ENCODE data around the gene RUSF1.
"Not testable (repeated sequence)": the region's sequence is repeated elsewhere in the genome, so short reads cannot be mapped to it uniquely, and the experiment has no call there.

Gene RUSF1

DNA sequence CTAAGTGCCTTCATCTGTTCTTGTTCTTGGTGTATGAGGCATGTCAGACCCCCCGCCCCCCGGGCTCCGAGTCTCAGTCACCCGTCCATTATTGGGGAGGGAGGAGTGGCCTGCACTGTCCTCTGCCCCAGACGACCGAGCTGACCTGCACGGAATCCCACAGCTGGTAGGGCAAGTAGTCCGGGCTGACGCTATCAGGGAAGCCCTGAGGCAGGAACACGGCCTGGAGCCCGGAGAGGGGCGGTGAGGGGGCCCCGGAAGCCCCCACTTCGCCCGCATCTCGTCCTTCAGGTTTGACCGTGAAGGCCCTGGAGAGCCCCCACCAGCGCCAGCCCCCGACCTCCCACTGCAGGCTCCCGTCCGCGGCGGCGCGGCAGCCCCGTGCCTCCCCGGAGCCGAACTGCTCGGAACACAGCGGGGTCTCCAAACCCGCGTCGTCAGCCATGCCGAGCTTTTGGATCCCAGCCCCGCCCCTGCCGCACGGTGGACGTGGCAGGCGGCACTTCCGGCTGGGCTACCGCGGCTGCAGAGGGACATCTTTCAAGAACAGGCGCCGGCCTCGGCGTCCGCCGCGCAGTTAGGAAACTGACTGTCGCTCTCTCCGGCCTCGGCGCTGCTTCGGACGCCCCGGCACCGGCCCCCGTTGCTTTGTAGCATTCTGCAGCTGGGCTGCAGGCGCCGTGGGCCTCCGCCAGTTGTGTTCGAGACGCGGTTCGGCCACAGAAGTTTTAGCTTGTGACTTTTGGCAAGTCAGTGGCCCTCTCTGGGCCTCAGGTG, at the start of gene RUSF1:
TSS of gene RUSF1 (minus strand) at position 463 of the 777 bp plus-strand sequence. CDS start at position 445, 18 bp downstream.
- peak; percentile 87 for DNase-seq

DNA sequence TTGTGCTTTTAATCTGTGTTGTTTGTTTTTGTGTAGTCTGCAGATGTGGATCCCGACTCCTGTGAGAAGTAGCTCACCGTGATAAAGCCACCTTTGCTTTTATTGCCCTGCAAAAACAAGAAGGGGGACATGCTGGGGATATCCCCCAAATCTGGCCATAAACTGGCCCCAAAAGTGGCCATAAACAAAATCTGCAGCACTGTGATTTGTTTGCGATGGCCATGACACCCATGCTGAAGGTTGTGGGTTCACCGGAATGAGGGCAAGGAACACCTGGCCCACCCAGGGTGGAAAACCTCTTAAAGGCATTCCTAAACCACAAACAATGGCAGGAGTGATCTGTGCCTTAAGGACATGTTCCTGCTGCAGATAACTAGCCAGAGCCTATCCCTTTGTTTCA, 34.6 kb upstream of the RUSF1 start:
- DNase-seq = no peak

DNA sequence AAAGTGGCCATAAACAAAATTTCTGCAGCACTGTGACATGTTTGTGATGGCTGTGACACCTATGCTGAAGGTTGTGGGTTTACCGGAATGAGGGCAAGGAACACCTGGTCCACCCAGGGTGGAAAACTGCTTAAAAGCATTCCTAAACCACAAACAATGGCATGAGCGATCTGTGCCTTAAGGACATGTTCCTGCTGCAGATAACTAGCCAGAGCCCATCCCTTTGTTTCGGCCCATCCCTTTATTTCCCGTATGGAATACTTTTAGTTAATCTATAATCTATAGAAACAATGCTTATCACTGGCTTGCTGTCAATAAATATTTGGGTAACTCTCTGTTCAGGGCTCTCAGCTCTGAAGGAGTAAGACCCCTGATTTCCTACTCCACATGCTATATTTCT, 31.6 kb upstream of the RUSF1 start:
- DNase-seq = not testable (repeated sequence)

GRCh38 chr16:31538243-31538598, 30.0 kb upstream of the RUSF1 start:
- not testable (repeated sequence) for DNase-seq

DNA sequence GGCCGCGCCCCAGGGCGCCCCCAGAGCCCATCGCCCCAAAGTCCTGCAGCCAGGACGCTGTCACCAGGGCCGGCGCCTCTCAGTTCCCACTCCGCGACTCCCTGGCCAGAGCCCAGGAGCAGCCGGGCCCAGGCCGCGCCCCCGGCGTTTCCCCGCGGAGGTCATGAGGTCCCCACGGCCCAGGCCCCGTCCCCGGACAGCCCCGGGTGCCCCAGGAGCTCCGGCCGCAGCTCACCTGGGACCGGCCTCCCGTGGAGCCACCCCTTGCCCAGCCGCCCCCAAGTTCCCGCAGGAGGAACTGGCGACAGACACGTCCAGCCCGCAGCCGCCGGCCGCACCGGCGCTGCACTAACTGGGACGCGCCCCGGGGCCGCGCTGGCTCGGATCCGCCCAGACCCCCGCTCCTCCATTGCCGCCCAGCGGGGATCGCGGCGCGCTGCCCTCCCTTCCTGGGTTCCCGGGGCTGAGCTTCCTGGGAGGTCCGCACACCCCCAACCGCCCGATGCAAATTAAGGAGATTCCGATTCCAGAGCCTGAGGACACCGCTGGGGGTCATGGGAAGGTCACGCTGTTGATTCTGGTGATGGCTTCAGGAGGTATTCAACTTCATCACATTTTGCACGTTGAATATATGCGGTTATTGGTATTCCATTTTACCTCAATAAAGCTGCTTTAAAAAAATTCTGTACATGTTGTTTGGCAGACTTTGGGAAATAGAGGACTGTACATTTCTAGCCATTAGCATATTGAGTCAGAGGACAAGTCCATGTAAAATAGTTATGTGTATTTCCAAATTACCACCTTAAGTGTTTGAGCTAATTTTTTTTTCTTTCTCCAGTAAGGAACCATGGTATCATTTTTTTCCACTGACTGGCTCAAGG, 29.4 kb upstream of the RUSF1 start:
- no peak for DNase-seq

DNA sequence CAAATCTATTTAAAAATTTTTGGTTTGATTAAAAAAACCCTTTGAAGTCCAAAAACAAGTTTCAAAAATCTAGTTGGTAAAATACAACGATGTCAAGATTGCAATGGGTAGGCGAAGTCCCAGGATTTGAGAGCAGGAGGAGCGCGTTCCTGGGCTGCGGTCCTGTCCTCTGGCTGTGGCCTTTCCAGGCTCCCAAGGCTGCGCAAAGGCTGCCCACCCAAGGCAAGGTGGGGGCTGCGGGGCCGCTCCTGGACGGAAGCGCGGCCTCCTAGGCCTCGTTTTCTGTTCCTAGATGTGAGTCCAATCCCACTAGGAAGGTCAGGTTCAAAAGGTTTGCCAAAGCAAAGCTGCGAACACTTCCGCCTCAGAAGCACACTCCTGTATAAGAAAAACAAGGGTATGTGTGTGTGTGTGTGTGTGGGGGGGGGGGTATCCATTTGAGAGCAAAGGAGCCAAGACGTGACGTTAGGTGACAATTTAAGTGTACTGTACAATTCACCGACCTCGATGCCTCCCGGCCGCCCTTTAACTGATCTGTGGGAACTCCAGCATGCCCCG, 28.7 kb upstream of the RUSF1 start:
- DNase-seq = no peak

DNA sequence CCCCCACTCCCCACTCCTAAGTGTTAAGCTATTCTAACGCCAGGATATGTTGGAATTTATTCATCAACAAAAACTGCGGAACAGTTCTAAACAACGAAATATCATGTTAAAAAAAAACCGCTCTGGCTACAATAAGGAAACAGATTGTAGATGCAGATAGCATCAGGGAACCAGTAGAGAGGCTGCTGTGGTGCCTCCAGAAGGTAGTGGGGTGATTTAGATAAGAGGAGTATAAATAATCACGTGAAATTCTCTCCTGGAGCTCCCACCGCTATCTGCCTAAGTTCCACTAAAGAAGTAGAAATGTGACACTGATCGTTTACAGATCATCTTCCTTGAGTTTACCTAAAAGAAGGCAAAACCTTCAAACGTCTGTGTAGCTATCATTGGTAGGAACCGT, 27.5 kb upstream of the RUSF1 start:
- DNase-seq = no peak

- DNase-seq = no peak
Measured at GRCh38 chr16:31532896-31533295, 24.7 kb upstream of the RUSF1 start.

DNA sequence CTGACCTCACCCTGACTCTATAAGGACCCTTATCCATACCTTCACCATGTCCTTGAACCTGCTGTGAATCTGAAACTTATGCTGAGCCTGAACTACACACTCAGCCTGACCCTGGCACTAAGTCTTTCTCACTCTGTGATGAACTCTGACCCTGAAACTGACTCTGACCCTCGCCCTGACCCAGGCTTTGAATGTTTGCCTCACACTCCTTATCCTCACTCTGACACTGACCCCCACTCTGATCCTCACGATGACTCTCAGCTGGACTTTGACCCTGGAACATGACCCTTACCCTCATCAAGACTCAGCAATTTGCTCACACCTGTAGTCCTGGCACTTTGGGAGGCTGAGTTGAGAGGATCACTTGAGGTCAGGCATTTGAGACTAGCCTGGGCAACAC, 23.9 kb upstream of the RUSF1 start:
- no peak for DNase-seq

DNA sequence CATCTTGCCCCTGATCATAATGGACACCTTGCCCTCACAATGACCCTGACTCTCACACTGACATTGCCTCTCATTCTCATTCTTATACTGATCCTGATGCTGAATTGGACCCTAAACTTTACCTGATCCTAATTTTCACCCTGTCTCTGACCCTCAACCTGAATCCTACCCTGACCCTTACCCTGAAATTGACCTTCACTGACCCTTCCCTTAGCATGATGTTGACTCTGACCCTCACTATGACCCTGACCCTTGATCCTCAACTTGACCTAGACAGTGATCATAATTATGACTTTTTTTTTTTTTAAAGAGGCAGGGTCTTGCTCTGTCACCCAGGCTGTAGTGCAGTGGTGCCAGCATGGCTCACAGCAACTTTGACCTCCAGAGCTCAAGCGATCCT, 22.9 kb upstream of the RUSF1 start:
- no peak for DNase-seq

DNA sequence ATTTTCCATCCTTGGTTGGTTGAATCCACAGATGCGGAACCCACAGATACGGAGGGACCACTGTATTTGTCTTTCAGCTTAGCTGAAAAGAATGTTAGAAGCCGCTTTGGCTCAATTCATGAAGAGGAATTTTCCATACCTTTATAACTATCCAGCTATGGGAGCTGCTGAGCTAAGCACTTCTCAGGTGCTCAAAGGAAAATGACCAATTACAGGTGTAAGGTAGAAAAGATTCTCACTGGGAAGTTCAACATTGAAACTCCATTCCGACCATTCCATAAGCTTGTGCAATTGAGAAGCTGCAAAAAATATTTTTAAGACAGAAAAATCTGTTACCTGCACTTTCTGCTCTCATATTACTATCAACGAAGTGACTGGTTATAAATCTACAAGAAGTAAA, 22.2 kb upstream of the RUSF1 start:
- no peak for DNase-seq

DNA sequence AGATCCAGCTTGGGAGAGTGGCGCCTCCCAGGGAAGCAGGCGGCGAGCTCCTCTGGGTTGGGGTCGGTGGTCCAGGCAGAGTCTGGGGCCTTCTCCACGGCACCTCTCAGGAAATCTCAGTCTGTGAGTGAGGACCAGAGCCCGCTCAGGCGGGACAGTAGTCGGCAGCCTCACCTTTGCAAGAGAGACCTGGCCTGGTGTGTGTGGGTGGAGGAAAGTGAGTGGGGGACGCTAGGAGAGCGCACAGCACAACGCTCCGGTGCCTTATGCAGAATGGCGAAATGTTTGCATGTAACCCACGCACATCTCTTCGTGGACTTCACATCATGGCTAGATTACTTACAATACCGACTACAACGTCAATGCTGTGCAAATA, 21.7 kb upstream of the RUSF1 start:
- no peak for DNase-seq

DNA sequence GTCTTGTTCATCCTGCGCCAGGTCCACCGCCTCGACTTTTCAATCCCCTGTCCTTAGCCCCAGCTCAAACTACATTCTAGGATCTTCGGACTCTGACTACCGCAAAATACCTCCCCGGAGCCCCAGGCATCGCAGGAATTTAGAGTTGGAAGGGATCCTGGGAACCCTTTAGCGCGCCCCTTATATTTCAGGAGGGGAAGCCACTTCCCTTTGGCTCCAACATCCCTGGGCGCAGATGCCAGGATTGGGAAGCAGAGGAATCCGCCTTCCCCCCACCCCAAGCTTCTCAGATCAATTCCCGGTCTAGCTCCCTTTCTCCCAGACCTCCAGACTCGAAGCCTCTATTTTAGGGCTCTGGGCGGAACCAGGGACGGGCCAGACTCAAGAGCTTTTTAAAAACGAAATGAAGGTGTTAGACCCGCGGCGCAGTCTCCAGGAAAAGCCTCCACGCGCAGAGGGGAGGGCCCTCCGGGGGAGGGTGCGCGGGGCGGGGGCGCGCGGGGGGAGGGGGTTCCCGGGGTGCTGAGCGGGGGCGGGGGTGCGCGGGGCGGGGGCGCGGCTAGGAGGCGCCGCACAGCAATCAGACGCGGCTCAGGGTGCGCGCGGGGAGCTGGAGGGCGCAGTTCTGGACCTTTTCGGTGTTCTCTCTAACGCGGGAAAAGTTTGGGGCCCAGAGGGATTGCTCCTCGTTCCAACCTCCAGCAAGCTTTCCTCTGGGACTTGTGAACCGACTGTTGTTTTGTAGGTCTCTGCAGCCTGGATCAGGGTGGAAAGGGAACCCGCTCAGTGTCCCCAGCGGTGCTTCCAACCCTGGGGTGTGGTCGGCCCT, 21.1 kb upstream of the RUSF1 start:
- peak; percentile 24 for DNase-seq

DNA sequence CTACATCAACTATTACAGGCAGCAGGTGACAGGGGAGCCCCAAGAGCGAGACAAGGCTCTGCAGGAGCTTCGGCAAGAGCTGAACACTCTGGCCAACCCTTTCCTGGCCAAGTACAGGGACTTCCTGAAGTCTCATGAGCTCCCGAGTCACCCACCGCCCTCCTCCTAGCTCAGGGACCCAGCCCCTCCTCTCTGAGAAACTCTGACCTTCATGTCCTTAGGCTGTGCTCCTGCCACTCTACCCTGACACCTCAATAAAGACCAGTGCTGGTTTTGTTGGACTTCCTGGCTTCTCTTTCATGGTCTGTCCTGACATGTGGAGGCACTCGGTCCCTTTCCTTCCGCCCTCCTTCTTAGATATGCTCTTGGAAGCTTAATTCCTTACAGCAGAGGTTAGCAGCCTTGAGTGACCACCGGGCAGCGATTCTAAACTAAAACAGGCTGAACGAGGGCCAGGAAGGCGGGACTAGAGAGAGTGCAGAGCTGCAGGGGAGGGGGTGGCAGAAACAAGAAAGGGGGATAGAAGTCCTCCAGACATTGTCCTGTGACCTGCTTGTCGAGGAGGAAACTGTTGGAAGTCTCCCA, 20.4 kb upstream of the RUSF1 start:
- DNase-seq = no peak

DNA sequence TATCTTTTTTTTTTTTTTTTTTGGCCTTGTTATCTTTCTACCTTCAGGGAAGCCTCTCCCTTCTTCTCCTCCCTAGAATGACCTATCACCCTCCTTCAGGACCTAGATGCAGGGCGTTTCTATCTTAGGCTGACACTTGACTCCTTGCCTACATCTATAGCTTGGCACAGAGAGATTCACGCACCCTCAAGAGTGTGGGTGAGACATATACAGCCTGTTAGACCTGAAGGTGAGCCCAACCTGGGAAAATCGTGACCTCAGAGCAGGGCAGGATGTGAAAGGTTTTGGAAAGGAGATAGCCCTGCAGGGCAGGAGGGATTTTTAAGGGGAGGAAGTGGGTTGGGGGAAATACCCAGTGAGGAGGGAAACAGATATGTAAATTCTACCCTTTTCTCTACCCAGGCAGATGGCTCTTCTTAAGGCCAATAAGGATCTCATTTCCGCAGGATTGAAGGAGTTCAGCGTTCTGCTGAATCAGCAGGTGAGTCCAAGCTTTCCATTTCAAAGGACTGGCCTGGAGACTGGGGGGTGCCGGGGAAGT, 19.6 kb upstream of the RUSF1 start, which contains the start of gene AHSP:
TSS of gene AHSP (plus strand) at position 167 of the 541 bp plus-strand sequence. CDS start at position 407, 240 bp downstream.
- DNase-seq = no peak

- DNase-seq = no peak
Measured at GRCh38 chr16:31525113-31525512, 16.9 kb upstream of the RUSF1 start.

DNA sequence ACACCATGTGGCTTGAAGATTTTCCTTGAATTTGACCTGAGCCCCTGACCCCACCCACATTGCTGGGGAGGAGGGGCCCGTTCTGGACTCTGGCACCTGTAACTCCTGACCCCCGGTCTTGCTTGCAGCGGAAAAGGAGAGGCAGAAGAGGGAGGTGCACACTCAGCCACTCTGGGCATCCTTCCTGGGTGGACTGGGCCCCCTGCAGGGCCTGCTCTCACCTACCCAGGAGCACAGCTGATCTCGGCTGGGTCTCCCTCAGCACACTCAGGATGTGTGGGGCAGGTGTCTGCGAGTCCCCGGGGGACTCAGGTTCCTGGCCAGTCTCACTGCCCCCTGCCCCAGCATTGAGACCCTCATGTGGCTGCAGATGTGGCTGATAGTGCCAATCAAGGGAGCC, 15.6 kb upstream of the RUSF1 start:
- not testable (repeated sequence) for DNase-seq

- no peak for DNase-seq
Measured at GRCh38 chr16:31522071-31522470, 13.9 kb upstream of the RUSF1 start.

DNA sequence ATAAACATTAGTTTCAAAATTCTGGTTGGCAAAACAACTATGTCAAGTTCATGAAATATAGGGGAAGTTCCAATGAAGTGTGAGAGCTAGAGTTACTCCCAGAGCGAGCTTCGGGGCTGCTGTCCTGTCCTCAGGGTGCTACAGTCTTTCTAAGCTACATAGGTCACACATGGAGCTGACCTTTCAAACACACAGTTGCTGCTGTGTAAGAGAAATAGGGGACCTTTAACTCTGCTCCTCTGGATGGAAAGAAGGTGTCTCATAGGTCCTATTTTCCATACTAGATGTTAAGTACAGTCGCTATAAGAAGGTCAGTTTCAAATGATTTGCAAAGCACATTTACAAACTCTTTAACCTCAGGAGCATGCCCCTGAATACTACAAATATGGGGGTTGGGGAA, 13.2 kb upstream of the RUSF1 start:
- no peak for DNase-seq

- DNase-seq = no peak
Measured at GRCh38 chr16:31519759-31520431, 11.7 kb upstream of the RUSF1 start.

DNA sequence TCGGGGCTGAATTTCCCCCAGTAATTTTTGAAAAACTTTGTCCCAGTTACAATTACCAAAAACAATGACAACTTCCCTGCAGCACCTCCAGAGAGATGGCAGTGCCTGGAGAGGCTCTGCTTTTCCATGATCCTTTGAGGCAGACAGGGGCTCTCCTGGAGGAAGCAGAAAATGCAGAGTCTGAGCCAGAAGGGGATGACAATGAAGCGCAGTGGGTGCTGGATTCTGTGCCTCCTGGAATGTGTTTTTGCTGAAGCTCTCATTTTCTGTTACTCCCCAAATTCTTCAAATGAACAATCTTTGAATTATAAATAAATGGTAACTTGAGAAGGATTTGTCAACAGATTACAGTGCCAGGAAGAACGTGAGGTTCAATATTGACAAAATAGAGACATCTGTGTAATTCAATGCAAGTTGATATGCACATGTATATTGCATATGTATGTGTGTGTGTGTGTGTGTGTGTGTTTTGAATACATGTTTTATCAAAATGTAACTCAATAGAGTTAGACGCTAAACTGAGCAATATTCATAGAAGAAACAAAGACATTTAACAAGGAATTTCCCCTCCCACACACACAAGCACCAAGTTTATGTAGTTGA, 9.7 kb upstream of the RUSF1 start:
- DNase-seq = no peak

All from activated naive CD4-positive, alpha-beta T cell treated with anti-CD3 and anti-CD28 coated beads, Interleukin-2, amount 50 U/mL, for 16 hours (primary cell).